PC-3 (cell line): ENCODE measurements around the gene CYTH4.

Experiments used
- EZH2 ChIP-seq: fragments of 300-600 bp; sonication (generic); IDR thresholded peaks from one replicate; pipeline ENCODE4 v1.6.1; 2017; ENCODE audit warnings: antibody characterized with exemption, mild to moderate bottlenecking, low read length; ENCODE audit not compliant: unreplicated experiment
- EZH2phosphoT487 ChIP-seq: fragments of 300-600 bp; sonication (generic); IDR thresholded peaks from 2 replicates; pipeline ENCODE4 v1.6.1; 2018; ENCODE audit warnings: mild to moderate bottlenecking, antibody characterized with exemption, low read length, borderline replicate concordance
- TF ChIP-seq, protein P1 (sequence below): fragments of 300-600 bp; sonication (generic); conservative IDR thresholded peaks from 2 replicates; pipeline ENCODE4 v1.5.1; 2017; ENCODE audit warnings: antibody characterized with exemption, low read depth, mild to moderate bottlenecking, low read length

DNA sequence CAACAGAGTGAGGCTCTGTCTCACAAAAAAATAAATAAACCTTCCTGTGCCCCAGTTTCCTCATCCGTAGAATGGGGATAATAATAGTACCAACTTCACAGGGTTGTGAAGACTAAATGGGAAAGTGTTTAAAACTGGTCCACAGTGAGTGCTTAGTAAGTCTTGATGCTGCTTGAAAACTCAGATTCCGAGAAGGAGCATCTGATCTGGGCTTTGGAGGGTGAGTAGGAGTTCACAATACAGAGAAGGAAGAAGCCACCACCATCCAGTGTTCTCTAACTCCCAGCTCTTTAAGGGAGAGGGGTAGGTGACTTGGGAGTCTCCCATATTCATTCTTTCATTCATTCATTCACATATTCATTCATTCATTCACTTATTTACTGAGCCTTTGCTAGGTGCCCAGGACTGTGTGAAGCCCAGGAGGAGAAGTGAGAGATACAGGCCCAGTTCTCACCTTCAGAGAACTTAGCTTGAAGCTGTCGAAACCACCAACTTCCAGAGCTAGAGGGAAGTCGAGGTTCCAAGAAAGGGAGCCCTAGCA is 17.7 kb downstream of the CYTH4 start:
- TF ChIP-seq, protein P1, sequence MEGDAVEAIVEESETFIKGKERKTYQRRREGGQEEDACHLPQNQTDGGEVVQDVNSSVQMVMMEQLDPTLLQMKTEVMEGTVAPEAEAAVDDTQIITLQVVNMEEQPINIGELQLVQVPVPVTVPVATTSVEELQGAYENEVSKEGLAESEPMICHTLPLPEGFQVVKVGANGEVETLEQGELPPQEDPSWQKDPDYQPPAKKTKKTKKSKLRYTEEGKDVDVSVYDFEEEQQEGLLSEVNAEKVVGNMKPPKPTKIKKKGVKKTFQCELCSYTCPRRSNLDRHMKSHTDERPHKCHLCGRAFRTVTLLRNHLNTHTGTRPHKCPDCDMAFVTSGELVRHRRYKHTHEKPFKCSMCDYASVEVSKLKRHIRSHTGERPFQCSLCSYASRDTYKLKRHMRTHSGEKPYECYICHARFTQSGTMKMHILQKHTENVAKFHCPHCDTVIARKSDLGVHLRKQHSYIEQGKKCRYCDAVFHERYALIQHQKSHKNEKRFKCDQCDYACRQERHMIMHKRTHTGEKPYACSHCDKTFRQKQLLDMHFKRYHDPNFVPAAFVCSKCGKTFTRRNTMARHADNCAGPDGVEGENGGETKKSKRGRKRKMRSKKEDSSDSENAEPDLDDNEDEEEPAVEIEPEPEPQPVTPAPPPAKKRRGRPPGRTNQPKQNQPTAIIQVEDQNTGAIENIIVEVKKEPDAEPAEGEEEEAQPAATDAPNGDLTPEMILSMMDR = no peak
- no peak for TF ChIP-seq EZH2phosphoT487
- TF ChIP-seq EZH2 = no peak
